Stimulated activated CD8-positive, alpha-beta memory T cell treated with anti-CD3 and anti-CD28 coated beads, Interleukin-15, amount 100 ng/mL, for 48 hours (primary cell): ENCODE data around the gene APBA3.

Experiments used
- DNase-seq, 2 donors: peaks; one replicate each; pipeline ENCODE4 v3.0.0-alpha.2; 2020; ENCODE audit warnings: low read depth in 2 of 2

Gene APBA3

DNA sequence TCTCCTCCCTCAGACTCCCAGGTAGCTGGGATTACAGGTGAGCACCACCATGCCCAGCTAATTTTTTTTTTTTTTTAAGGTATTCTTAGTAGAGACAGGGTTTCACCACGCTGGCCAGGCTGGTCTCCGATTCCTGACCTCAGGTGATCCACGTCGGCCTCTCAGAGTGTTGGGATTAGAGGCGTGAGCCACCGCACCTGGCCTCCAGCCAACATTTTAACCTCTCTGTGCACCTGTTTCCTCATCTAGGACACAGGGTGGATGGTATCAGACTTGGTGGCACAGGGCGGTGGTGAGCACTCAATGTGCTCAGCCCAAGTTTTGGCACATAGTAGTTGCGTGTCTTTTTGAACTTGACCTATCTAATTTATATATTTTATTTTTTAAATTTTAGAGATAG, 12.5 kb downstream of the APBA3 start:
- no peak for DNase-seq

DNA sequence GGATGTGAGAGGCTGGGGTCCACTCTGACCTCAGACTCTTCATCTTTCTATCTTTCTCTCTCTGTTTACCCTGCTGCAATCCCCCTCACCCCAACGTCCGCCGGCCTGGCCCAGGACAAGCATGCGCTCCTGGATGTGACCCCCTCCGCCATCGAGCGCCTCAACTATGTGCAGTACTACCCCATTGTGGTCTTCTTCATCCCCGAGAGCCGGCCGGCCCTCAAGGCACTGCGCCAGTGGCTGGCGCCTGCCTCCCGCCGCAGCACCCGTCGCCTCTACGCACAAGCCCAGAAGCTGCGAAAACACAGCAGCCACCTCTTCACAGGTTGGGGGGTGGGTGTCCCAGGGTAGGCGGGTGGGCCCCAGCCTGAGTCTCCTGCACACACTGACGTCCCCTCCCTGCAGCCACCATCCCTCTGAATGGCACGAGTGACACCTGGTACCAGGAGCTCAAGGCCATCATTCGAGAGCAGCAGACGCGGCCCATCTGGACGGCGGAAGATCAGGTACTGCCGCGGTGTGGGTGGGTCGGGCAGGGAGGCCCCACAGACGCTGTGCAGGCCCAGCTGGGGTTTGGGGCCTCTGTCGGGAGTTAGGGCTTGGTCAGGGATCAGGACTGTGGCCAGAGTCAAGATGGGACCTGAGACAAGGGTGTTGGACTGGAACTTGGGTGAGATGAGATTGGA, 15.0 kb downstream of the APBA3 start:
- DNase-seq = no peak

DNA sequence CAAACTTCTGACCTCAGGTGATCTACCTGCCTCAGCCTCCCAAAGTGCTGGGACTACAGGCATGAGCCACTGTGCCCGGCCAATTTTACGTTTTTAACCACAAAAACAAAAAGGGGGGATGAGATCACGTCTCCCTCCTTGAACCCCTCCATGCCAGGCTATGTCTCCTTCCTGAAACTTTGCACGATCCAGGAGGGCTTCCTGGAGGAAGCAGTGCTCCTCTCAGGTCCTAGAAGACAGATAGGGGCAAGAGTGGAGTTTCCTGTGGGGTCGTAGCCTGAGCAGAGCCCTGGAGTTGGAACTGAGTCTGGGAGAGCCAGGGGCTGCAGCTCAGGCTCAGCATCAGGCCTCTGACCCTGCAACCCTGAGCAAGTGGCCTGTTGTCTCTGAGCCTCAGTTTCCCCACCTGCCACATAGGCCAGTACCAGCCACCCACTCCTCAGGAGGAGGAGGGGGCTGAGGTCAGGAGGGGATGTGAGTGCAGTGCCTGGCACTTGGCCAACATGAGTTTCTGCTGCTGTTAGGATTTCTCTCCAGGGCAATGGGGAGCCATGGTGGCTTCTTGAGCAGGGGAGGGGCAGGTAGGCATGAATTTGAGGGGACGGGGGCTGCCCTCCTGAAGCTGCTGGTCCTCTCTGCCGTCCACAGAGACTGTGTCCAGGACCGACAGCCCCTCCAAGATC, 16.0 kb downstream of the APBA3 start:
- no peak for DNase-seq

DNA sequence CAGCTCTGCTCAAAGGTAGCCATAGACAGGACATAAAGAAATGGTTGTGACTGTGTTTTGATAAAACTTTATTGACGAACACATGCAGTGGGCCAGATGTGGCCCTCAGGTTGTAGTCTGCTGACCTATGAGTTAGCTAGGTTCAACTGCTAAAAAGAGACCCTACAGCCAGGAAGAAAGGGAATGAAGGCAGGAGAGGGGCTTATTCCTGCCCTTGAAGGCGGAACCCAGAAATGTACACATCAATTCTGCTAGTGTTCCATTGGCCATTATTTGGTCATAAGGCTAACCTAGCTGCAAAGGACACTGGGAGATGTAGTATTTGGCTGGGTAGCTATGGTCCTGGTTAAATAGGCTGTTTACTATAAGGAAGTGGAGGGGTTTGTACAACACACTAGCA, 18.0 kb downstream of the APBA3 start:
- no peak for DNase-seq

DNA sequence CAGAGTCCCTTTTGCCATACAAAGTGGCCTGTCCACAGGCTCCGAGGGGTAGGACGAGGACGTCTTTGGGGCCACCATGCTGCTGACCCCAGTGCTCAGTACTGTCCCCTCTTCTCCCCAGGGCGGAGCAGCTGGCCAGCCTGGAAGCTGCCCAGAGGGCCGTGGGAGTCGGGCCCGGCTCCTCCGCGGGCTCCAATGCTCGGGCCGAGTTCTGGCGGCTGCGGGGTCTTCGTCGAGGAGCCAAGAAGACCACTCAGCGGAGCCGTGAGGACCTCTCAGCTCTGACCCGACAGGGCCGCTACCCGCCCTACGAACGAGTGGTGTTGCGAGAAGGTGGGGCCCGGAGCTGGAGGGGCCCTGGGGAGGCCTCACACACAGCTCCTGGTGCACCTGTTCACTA, 21.1 kb downstream of the APBA3 start:
- no peak for DNase-seq

DNA sequence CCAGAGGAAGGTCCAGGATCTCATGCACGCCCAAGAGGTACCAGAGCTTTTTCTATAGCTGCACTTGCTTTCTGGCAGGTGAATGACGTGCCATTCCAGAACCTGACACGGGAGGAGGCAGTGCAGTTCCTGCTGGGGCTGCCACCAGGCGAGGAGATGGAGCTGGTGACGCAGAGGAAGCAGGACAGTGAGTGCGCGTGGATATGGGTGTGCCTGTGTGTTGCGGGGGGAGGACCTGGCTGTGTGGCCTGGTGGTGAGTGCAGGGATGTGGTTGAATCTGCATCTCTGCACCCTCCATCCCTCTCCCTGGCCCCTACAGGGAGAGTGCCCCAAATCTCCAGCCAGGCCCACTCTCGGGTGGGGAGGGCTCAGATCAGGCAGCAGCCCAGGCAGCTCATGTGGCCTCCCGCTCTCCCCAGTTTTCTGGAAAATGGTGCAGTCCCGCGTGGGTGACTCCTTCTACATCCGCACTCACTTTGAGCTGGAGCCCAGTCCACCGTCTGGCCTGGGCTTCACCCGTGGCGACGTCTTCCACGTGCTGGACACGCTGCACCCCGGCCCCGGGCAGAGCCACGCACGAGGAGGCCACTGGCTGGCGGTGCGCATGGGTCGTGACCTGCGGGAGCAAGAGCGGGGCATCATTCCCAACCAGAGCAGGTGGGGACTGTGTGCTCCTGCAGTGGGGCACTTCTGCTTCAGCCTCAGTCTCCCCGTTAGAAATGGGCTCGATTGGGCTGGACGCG, 22.8 kb downstream of the APBA3 start:
- DNase-seq = no peak

DNA sequence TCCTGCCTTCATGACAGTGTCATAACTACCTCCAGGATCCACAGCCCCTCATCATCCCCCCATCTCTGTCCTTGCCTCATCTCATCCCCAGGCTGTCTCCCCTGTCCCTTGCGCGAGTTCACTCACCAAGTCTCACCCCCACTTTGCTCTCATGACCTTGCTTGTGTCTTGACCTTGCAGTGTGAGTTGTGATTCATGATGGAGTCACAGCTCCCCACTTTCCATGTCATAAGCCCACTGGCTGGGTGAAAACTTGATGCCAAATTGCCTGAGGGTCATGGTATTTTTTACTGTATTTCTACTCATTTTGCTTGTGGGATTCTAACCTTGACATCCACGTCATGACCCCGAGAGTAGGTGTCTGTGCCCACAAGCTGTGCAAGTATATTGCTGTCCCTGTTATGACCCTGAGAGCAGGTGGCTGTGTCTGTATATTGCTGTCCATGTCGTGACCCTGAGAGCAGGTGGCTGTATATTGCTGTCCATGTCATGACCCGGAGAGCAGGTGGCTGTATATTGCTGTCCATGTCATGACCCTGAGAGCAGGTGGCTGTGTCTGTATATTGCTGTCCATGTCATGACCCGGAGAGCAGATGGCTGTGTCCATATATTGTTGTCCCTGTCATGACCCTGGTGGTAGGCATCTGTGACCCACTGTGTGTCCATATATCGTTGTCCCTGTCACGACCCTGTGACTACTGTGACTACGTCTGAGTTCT, 23.8 kb downstream of the APBA3 start:
- no peak for DNase-seq

DNA sequence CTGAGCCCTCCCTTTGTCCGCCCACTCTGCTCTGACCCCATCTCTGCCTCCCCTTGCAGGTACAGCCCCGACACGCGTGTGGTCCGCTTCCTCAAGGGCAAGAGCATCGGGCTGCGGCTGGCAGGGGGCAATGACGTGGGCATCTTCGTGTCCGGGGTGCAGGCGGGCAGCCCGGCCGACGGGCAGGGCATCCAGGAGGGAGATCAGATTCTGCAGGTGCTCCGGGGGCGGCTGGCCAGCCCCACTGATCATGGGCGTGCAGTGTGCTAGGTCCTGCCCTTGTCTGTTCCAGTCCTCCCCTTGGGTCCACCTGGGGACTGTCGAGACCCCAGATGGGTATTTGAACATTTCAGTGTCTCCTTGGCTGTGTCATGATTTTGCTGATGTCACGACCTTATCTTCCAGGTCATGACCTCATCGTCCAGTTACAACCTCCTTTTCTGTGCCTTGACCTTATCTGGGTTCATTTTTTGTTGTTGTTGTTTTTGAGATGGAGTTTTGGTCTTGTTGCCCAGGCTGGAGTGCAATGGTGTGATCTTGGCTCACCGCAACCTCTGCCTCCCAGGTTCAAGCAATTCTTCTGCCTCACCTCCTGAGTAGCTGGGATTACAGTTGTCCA, 25.3 kb downstream of the APBA3 start:
- no peak for DNase-seq

DNA sequence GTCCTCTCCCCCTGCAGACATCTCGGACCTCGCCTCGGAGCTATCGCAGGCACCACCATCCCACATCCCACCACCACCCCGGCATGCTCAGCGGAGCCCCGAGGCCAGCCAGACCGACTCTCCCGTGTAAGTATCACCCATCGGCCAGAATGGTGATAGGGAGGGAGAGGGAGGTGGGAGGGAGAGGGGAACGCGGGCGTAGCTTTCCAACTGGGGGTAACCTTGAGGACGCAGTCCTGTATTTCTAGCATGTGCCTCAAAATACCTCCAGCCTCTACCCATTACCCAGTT, 27.2 kb downstream of the APBA3 start:
- no peak for DNase-seq

DNA sequence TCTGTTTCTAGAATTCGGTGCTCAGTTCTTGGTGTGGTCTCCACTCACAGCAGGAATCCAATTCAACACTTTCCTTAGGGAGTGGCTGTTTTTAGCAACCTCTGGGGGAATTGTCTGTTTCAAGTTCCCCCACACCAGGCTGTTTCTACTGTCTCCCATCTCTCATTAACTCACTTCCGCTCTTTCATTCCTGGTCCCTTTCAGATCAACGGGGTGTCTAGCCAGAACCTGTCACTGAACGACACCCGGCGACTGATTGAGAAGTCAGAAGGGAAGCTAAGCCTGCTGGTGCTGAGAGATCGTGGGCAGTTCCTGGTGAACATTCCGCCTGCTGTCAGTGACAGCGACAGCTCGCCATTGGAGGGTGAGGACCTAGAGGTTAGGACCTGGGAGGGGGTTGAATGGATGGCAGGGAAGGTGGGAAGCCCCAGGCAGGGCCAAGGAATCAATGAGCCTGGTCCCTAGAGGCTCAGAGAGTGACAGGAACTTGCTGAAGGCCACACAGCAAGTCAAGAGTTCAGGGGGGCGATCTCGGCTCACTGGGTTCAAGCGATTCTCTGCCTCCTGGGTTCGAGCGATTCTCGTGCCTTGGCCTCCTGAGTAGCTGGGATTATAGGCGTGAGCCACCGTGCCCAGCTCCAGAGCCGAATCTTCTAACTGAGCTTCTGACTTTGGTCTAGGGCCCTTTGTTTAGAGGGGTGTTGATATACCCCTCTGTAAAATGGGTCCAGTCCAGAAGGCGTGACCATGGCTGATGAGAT, 27.8 kb downstream of the APBA3 start:
- DNase-seq = no peak

DNA sequence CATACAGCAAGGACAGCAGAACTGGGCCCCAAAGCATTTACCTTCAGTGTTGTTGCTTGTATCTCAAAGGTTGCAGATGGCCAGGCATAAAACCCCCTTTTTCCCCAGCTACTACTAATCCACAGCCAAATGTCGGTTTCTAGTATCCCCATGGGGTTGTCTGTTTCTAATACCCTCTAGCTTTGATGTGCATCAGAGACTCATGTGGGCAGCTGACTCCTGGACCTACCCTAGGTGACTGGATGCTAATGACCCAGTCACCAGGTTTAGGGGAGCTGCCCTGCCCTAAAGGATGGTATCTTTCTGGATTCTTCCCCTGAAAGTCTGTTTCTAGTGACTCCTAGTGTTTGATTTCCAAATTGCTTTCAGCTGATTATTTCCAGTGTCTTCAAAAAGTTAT, 29.4 kb downstream of the APBA3 start:
- DNase-seq = no peak

DNA sequence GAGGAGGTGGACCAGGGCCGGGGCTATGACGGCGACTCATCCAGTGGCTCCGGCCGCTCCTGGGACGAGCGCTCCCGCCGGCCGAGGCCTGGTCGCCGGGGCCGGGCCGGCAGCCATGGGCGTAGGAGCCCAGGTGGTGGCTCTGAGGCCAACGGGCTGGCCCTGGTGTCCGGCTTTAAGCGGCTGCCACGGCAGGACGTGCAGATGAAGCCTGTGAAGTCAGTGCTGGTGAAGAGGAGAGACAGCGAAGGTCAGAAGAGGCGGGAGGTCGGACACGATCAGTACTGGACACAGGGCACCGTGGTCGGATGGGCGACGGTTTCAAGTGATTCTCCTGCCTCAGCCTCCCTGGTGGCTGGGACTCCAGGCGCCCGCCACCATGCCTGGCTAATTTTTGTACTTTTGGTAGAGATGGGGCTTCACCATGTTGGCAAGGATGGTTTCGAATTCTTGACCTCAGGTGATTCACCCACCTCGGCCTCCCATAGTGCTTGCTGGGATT, 31.0 kb downstream of the APBA3 start:
- DNase-seq = no peak

DNA sequence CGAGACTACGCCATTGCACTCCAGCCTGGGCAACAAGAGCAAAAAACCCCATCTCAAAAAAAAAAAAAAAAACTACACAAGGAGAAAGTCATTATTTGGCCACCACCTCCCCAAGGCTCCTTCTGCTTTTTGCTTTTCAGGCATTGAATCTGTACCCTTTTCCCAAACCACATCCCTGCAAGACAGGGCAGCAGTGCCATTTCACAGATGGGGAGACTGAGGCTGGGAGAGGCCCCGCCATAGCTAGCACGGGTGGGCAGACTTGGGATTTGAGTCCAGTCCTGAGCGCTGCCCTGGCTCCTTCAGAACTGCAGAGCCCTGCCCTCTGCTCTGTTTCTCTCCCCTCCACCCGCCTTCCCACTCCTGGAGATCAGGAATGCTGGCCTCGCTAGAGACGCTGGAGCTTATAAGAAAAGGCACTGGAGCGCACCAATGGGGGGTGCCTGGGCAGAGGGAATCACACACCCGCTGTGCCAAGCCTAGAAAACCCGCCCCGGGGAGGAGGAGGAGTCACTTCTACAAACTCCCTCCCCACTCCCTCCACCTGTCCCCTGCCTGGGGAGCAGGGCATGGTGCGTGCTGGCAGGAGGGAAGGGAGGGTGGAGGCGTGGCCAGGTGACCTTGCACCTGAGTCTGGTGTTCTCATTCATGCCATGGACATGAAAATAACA, 35.7 kb downstream of the APBA3 start:
- no peak for DNase-seq

DNA sequence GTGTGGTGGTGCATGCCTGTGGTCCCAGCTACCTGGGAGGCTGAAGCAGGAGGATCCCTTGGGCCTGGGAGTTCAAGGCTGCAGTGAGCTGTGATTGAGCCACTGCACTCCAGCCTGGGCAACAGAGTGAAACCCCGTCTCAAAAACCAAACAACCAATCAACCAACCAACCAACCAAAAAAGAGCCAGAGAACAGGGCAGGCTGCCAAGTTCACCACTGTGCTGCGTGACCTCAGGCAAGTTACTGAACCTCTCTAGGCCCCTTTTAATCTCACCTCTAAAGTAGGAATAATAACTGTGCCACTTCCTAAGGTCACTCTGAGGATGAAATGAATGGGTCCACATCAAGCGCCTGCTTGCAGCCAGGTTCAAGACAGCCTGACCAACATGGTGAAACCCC, 36.4 kb downstream of the APBA3 start:
- no peak for DNase-seq

DNA sequence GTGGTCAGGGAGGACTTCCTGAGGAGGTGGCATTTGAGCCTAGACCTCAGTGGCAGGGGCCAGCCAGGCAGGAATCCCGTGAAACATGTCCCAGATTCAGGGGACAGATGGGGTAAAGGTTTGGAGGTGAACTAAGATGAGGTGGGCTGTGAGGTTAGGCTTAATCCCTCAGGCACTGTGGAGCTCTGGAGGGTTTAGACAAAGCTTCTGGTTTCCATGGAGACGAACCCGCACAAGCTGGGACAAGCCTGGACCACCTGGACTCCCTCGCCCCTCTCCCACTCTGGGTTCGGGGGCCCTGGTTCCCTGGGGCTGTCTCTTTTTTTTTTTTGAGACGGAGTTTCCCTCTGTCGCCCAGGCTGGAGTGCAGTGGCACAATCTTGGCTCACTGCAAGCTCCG, 37.6 kb downstream of the APBA3 start:
- no peak for DNase-seq

DNA sequence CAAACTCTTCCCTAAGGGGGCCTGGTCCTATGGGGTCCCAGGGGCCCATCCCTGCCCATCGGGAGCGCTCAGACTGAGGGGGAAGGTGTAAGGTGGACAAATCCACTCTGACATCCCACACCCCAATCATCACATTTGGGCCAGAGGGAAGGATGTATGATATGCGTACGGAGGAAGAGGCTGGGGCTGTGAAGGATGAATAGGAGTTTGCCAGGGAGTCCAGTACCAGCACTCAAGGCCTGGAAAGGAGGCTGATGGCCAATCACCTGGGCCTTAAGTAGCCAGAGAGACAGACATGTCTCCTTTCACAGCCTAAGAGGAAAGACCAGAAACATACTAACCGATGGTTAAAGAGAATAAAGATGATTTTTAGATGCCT, 38.4 kb downstream of the APBA3 start:
- DNase-seq = no peak

DNA sequence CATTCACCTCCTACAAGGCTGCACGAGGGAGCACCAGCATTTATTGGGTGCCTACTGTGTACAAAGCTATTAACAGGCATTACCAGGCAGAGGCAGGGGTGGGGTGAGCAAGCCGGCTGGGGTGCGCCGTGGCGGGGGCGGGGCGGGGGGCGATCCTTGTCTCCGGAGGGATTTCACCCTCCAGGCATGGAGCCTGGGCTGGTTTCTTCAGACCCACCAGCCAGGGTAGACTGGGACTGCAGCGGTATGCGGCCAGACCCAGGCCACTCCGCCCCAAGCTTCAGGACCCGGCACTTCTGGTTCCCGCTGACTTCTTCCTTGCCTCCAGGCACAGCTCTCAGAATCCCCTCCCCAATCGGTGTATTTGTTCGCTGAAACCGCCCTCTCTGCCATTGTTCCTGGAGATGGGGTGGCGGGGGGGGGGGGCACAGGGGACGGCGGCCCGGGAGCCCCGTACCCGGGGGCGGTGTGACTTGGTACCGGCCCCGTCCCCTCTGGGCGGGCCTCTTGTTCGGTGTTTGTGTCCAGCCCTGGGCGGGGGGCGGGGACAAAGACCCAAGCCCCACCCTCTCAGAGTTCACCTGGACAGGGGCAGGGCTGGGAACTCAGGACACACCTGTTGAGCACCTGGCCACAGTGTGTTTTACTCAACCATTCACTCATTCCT, 38.9 kb downstream of the APBA3 start:
- DNase-seq = no peak

DNA sequence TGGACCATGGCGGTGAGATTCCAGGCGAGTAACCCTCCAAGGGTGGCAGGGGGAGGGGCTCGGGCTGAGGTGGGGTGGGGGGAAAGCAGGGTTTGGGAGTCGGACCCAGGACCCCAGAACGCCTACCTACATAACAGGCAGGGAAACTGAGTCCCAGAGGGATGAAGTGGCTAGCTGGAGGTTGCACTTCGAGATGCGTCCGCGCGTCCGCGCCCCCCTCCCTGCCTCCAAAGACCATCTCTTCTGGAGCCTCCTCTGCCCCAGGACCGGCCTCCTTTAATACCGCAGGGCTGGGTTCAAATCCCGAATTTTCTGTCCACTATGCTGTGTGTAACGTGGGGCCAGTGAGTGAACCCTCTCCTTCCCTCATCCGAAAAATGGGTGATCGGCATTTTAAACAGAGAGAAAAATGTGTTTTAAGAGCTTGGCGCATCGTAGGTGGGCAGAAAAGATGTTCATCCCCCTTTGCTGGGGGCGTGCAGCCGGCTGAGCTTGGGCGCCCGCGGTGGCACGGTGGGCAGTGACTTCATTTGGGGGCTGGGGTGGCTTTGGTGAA, 39.5 kb downstream of the APBA3 start:
- no peak for DNase-seq

DNA sequence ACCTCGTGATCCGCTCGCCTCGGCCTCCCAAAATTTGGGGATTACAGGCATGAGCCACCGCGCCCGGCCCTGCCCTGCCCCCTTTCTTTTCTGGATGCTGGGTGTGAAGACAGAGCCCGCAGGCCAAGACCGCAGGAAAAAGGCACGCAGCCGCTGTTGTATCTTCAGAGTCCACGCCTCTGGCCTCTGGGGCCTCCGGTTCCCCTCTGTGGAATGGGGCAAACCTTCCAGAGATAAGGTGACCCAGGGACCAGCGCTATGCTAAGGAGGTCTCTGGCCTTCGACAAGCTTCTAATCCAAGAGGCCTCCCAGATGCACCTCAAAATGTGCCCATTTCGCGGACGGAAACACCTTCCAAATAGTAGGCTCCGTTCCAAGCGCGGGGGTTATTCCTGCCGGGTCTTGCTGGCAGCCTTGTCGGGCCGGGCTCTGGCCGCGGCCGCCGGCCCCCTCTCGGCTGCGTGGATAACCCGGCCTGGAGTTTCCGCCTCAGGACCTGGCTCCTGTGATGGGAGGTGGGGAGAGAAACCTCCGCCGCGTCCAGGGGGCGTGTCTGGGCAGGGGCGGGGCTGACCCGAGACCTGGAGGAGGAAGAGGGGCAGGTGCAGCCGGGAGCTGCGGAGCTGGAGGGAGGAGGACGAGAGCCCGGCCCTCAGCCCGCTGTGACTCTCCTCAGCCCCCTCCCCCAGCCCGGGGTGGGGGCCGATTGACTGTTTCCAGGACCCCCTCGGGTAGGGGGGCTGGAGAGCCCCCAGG, 40.2 kb downstream of the APBA3 start:
- peak; percentile 74 to 82 for DNase-seq
